ENCODE results near the gene KRTAP12-1. TPM values are rescaled to one million over a fixed set of nuclear protein-coding genes. Genes with fewer than 3 reads are reported as not detected.

KRTAP12-1 gene
- total and polyA plus RNA-seq, 7 donors = not detected

DNA sequence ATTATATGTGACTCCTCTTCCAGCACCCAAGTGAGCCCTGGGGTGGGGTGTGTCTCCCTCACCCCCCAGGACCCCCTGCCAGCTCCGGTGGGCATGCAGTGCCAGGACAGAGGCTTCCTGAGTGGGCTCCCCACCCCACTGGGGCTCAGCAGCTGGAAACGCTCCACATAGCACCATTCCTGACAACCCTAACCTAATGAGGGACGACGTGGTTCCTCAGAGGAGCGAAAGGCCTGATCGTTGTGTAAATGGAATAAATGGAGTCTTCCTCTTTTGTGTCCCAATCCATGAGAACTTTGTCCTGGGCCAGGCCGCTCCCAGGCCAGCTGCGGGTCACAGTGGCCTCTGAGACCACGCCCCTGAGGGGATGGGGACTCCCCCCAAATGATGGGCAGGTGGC is 31.2 kb upstream of the KRTAP12-1 start:
- TF ChIP-seq, protein P1, sequence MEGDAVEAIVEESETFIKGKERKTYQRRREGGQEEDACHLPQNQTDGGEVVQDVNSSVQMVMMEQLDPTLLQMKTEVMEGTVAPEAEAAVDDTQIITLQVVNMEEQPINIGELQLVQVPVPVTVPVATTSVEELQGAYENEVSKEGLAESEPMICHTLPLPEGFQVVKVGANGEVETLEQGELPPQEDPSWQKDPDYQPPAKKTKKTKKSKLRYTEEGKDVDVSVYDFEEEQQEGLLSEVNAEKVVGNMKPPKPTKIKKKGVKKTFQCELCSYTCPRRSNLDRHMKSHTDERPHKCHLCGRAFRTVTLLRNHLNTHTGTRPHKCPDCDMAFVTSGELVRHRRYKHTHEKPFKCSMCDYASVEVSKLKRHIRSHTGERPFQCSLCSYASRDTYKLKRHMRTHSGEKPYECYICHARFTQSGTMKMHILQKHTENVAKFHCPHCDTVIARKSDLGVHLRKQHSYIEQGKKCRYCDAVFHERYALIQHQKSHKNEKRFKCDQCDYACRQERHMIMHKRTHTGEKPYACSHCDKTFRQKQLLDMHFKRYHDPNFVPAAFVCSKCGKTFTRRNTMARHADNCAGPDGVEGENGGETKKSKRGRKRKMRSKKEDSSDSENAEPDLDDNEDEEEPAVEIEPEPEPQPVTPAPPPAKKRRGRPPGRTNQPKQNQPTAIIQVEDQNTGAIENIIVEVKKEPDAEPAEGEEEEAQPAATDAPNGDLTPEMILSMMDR (IDR thresholded peaks at IDR 0.05) = no peak
- ATAC-seq = no peak
- Histone ChIP-seq H3K4me1 (no peaks in the 10 kb centered on the region), H3K4me3 (no peak overlapping the region), H3K27me3 (ENCODE audit: insufficient read depth in 3 of 3, low read length in 2 of 3) (peaks cover 0 to 68% (median 37%) of the 10 kb centered on the region in 3 donors), H3K27ac (no peak overlapping the region), H3K9me3 (no peaks in the 10 kb centered on the region), H3K36me3 (ENCODE audit: insufficient read depth in 1 of 2, low read depth in 1 of 2) (no peaks in the 10 kb centered on the region)
- DNase-seq = peak in 1 of 2 donors; percentile 30
- intact Hi-C loops (cut with DNase I) = no loop called here
- WGBS, 3 donors = 44 to 56% (median 53%) methylated on average over 9 of the region's 9 CpGs

DNA sequence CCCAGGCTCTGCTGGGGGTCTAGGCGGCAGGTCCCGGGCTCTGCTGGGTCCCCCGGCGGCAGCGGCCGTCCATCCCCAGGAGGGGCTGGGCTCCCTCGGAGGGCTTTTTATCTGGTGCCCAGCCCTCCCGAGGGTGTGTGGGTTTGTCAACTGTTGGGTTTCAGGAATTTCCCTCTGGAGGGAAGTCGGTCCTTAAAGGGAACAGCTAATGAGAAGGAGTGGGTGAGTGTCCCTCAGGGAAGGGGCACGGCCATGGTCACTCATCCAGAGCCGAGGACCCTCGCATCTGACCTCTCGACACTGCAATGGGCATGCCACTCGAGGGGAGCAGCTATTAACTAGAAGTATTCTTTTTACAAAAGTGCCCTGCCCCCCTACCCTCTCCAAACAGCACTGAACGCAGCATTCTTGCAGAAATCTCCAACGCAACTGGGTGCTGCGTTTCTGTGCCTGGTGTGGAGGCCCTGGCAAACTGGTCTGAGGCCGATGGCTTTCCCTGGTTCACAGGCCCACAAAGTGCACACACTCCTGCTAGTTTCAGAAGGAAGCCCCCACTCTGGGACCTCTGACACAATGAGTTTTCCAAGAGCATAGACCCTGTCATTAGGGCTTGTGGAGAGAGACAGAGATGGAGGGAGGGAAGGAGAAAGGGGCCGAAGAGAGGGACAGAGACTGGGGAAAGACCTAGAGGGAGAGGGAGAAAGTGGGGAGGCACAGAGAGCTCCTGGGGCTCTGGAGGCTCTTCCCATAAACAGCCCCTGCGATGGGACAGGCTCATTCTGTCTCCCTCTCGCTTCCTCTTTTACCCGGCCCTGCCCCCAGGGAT is 30.5 kb upstream of the KRTAP12-1 start:
- no peaks in the 10 kb centered on the region for H3K36me3 ChIP-seq (ENCODE audit: insufficient read depth in 1 of 2, low read depth in 1 of 2)
- TF ChIP-seq, protein P1 (IDR thresholded peaks at IDR 0.05) = no peak
- ATAC-seq (no peak), DNase-seq (peak in 1 of 2 donors; percentile 9)
- no peaks in the 10 kb centered on the region for H3K9me3 ChIP-seq
- H3K4me3 ChIP-seq = no peak overlapping the region
- intact Hi-C loops (cut with DNase I) = no loop called here
- no peak overlapping the region for H3K27ac ChIP-seq
- WGBS, 3 donors = 18 to 19% (median 19%) methylated on average over 21 to 22 of the region's 22 CpGs
- no peaks in the 10 kb centered on the region for H3K4me1 ChIP-seq
- peaks cover 0 to 71% (median 43%) of the 10 kb centered on the region in 3 donors for H3K27me3 ChIP-seq (ENCODE audit: insufficient read depth in 3 of 3, low read length in 2 of 3)

DNA sequence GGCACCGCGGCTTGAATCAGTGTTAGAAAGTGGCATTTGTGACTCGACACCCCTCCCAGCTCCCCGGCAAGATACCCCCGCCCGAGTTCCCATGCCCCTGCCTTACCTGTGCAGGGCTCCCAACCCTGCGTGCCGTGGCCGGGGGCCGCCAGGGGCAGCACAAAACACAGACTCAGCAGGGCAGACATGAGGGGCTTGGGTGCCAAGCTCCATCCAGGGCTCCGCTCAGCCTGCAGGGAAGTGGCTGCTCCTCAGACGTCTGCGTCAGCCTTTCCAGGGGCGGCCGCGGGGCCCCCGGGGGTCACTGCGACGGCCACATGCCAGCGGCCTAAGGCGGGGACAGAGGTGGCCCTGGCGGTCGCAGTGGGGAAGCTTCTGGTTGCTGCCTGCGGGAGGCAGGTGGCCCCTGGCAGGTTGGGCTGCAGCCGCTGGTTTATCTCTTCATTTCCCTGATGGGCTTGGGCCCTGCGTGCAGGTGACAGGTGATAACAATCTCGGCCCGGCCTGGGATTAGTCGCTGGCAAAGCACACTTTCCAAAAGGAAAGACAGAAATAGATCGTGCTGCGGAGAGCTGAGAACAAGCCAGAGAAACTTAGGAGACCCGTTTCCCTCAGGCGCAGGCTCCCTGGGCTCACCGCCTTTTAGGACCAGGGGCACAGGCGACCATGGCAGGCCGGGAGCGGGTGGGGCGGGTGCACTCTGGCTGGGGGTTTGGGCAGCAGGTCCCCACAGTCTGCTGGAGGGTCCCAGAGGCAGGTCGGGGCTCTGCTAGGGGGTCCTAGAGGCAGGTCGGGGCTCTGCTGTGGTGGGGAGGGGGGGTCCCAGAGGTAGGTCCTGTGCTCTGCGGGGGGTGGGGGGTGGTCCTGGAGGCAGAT is 29.6 kb upstream of the KRTAP12-1 start, which contains the start of gene TSPEAR:
Gene TSPEAR (minus strand): TSS at position 246 of the 876 bp plus-strand sequence. CDS start 58 bp downstream, at position 188.
- no peak within 1 kb of the TSS for H3K4me3 ChIP-seq
- no peak within 1 kb of the TSS for H3K27ac ChIP-seq
- no peak for ATAC-seq
- H3K27me3 ChIP-seq (ENCODE audit: insufficient read depth in 3 of 3, low read length in 2 of 3) = peaks cover 0 to 79% (median 48%) of the 10 kb centered on the region in 3 donors
- no peaks in the 10 kb centered on the region for H3K9me3 ChIP-seq
- DNase-seq = peak in 1 of 2 donors; percentile 47
- TF ChIP-seq, protein P1 (IDR thresholded peaks at IDR 0.05) = no peak
- intact Hi-C loops (cut with DNase I) = no loop called here
- no peaks in the 10 kb centered on the region for H3K36me3 ChIP-seq (ENCODE audit: insufficient read depth in 1 of 2, low read depth in 1 of 2)
- 1% methylated on average over 35 to 41 of the region's 41 CpGs for WGBS, 3 donors
- H3K4me1 ChIP-seq = no peaks in the 10 kb centered on the region

DNA sequence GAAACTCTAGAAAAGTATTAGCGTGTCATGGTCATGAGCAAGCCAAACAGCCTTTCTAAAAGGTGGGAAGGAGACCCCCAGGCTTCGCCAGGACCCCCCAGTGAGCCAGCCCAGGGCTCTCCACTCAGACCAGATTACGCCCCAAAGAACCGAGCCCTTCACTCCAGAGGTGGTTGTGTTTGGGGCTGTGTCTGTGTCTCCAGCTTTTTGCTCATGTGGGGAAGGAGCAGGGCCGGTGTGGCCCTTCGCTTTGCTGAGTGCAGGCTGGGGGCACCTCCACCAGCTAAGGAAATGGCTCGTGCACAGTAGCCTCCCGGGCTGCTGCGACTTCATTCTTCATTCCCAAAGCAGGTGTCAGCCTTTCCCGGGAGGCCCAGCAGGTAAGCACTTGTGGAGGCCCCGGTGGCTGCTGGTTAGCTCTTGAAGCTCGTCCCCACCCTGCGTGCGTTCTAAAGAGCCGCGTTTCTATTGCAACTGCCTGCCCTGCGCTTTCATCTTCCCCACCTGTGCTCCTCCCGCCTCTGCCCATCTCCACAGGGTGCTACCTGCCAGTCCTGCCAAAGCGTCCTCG is 28.9 kb upstream of the KRTAP12-1 start:
- Histone ChIP-seq H3K27ac (no peak overlapping the region), H3K36me3 (ENCODE audit: insufficient read depth in 1 of 2, low read depth in 1 of 2) (no peaks in the 10 kb centered on the region), H3K4me1 (no peaks in the 10 kb centered on the region), H3K9me3 (no peaks in the 10 kb centered on the region), H3K4me3 (no peak overlapping the region), H3K27me3 (ENCODE audit: insufficient read depth in 3 of 3, low read length in 2 of 3) (peaks cover 0 to 87% (median 53%) of the 10 kb centered on the region in 3 donors)
- peak in 1 of 2 donors; percentile 35 for DNase-seq
- 5 to 9% (median 5%) methylated on average over 20 of the region's 20 CpGs for WGBS, 3 donors
- TF ChIP-seq, protein P1 (IDR thresholded peaks at IDR 0.05) = no peak
- ATAC-seq = no peak
- intact Hi-C loops (cut with DNase I) = no loop called here
